ENCODE data around the gene METTL27. TPM values are rescaled to one million over a fixed set of nuclear protein-coding genes. Genes with fewer than 3 reads are reported as not detected.

The METTL27 gene
- total and polyA plus RNA-seq, 9 of the 15 experiments (the other 6 are each of a cell fraction or from before 2014, with no cell fraction given), result 0.08 to 0.82 (median 0.33) TPM; not detected in 4

DNA sequence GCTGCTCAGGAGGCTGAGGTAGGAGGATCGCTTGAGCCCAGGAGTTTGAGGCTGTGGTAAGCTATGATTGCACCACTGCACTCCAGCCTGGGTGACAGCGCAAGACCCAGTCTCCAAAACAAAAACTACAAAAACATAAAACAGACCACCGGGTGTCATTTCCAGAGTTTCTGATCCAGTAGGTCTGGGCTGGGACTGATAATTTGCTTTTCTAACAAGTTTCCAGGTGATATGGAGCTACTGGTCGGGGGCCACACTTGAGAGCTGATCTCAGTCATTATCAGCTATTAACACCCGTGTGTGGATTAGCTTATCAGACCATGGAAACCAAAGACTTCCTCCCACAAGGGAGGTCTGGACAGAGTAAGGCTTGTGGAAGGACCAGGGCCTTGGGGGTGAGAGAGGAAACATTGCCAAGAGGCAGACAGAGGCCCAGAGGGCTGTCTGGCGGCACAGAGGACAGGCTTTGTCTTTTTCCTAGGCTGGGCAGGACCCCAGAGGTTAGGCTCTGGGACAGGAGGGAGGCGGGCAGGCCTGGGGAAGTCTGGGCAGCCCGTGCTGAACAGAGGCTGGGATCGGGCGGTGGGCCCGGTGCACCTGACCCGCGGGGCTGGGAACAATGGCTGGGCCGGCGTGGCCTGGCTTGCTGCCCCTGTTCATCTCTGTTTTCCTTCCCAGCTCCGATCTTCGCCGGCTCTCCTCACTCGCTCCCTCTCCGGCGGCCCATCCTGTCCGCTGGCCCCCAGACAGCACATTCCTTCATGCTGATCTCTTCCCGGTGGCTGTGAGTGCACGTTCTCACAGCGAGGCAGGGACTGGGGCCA is 43.9 kb upstream of the METTL27 start (continued):
- TF ChIP-seq ZNF444 (CRISPR knock-in tag; IDR thresholded peaks at IDR 0.05) (peak; percentile 85), SIRT6 (IDR thresholded peaks at IDR 0.05; ENCODE audit: low read depth, low read length) (no peak), SETDB1 (IDR thresholded peaks at IDR 0.05; ENCODE audit: low read length) (no peak), HDAC3 (IDR thresholded peaks at IDR 0.05; ENCODE audit: borderline replicate concordance, partially characterized antibody) (peak; percentile 100), SMAD1 (IDR thresholded peaks at IDR 0.05; ENCODE audit: low read depth, low read length, partially characterized antibody) (peak; percentile 99), POLR3A (IDR thresholded peaks at IDR 0.05; ENCODE audit: borderline replicate concordance, extremely low read depth, insufficient read depth, insufficient read length) (no peak), ZFPM2 (CRISPR knock-in tag; IDR thresholded peaks at IDR 0.05) (0 out of 2 replicates have a peak, but pooled peaks have one; percentile 47), ZNF224 (CRISPR knock-in tag; IDR thresholded peaks at IDR 0.05) (no peak), DDX20 (tag; IDR thresholded peaks at IDR 0.05; ENCODE audit: low read depth) (peak; percentile 77), MXI1 (IDR thresholded peaks at IDR 0.05; ENCODE audit: low read depth, low read length) (peak; percentile 85; the same call in 1 of the 2 replicates), FOXM1 (IDR thresholded peaks at IDR 0.05; ENCODE audit: low read depth) (peak; percentile 100), FOXM1 (CRISPR knock-in tag; IDR thresholded peaks at IDR 0.05; ENCODE audit: low read depth) (0 out of 2 replicates have a peak, but pooled peaks have one; percentile 19), ZNF133 (CRISPR knock-in tag; IDR thresholded peaks at IDR 0.05) (0 out of 2 replicates have a peak, but pooled peaks have one; percentile 26), ZNF668 (CRISPR knock-in tag; IDR thresholded peaks at IDR 0.05) (peak; percentile 67; the same call in 1 of the 2 replicates)
- TF ChIP-seq, protein P1, sequence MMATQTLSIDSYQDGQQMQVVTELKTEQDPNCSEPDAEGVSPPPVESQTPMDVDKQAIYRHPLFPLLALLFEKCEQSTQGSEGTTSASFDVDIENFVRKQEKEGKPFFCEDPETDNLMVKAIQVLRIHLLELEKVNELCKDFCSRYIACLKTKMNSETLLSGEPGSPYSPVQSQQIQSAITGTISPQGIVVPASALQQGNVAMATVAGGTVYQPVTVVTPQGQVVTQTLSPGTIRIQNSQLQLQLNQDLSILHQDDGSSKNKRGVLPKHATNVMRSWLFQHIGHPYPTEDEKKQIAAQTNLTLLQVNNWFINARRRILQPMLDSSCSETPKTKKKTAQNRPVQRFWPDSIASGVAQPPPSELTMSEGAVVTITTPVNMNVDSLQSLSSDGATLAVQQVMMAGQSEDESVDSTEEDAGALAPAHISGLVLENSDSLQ (IDR thresholded peaks at IDR 0.05), result peak; percentile 90
- TF ChIP-seq, protein P2, sequence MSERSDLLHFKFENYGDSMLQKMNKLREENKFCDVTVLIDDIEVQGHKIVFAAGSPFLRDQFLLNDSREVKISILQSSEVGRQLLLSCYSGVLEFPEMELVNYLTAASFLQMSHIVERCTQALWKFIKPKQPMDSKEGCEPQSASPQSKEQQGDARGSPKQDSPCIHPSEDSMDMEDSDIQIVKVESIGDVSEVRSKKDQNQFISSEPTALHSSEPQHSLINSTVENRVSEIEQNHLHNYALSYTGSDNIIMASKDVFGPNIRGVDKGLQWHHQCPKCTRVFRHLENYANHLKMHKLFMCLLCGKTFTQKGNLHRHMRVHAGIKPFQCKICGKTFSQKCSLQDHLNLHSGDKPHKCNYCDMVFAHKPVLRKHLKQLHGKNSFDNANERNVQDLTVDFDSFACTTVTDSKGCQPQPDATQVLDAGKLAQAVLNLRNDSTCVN (CRISPR knock-in tag; IDR thresholded peaks at IDR 0.05), result peak; percentile 97
- TF ChIP-seq, protein P3, sequence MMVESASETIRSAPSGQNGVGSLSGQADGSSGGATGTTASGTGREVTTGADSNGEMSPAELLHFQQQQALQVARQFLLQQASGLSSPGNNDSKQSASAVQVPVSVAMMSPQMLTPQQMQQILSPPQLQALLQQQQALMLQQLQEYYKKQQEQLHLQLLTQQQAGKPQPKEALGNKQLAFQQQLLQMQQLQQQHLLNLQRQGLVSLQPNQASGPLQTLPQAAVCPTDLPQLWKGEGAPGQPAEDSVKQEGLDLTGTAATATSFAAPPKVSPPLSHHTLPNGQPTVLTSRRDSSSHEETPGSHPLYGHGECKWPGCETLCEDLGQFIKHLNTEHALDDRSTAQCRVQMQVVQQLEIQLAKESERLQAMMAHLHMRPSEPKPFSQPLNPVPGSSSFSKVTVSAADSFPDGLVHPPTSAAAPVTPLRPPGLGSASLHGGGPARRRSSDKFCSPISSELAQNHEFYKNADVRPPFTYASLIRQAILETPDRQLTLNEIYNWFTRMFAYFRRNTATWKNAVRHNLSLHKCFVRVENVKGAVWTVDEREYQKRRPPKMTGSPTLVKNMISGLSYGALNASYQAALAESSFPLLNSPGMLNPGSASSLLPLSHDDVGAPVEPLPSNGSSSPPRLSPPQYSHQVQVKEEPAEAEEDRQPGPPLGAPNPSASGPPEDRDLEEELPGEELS (CRISPR knock-in tag; IDR thresholded peaks at IDR 0.05; ENCODE audit: borderline replicate concordance), result no peak
- TF ChIP-seq, protein P4, sequence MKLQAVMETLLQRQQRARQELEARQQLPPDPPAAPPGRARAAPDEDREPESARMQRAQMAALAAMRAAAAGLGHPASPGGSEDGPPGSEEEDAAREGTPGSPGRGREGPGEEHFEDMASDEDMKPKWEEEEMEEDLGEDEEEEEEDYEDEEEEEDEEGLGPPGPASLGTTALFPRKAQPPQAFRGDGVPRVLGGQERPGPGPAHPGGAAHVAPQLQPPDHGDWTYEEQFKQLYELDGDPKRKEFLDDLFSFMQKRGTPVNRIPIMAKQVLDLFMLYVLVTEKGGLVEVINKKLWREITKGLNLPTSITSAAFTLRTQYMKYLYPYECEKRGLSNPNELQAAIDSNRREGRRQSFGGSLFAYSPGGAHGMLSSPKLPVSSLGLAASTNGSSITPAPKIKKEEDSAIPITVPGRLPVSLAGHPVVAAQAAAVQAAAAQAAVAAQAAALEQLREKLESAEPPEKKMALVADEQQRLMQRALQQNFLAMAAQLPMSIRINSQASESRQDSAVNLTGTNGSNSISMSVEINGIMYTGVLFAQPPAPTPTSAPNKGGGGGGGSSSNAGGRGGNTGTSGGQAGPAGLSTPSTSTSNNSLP (IDR thresholded peaks at IDR 0.05; ENCODE audit: borderline replicate concordance, low read depth, low read length), result peak; percentile 82; the same call in 1 of the 2 replicates
- TF ChIP-seq, protein P5, sequence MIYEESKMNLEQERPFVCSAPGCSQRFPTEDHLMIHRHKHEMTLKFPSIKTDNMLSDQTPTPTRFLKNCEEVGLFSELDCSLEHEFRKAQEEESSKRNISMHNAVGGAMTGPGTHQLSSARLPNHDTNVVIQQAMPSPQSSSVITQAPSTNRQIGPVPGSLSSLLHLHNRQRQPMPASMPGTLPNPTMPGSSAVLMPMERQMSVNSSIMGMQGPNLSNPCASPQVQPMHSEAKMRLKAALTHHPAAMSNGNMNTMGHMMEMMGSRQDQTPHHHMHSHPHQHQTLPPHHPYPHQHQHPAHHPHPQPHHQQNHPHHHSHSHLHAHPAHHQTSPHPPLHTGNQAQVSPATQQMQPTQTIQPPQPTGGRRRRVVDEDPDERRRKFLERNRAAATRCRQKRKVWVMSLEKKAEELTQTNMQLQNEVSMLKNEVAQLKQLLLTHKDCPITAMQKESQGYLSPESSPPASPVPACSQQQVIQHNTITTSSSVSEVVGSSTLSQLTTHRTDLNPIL (CRISPR knock-in tag; IDR thresholded peaks at IDR 0.05), result no peak
